Subcutaneous adipose tissue (tissue), 4 donors: ENCODE data around the gene LY6G6F. TPM values are rescaled to one million over a fixed set of nuclear protein-coding genes. Genes with fewer than 3 reads are reported as not detected.

ENCODE experiments used
- CTCF ChIP-seq: fragments of 450-650 bp; IDR thresholded peaks from one replicate; pipeline ENCODE4 v1.5.1; 2016; ENCODE audit warnings: low read depth, mild to moderate bottlenecking, control low read depth, antibody characterized with exemption, moderate library complexity
- total RNA-seq, 4 donors: library from RNA; depleted of rRNA; stranded (reverse); fragments of >200 nt; gene quantifications; one replicate each; pipeline ENCODE4 v1.1.0, GENCODE V29; 2016

The LY6G6F gene
- total RNA-seq, 4 donors from 2014 or later: not detected

- no peak for TF ChIP-seq CTCF
These were observed 11.0 kb downstream of the LY6G6F start for GRCh38 chr6:31717499-31718222.

GRCh38 chr6:31718265-31718664 lies 11.6 kb downstream of the LY6G6F start:
- TF ChIP-seq CTCF: no peak

- no peak for TF ChIP-seq CTCF
These were observed 12.3 kb downstream of the LY6G6F start for GRCh38 chr6:31719001-31719400.

GRCh38 chr6:31720196-31720770 lies 13.6 kb downstream of the LY6G6F start:
- TF ChIP-seq CTCF: no peak

- no peak for TF ChIP-seq CTCF
These were observed 14.8 kb downstream of the LY6G6F start, which contains the start of gene LY6G6C for GRCh38 chr6:31721351-31722020. TSS of gene LY6G6C (minus strand) at chr6:31721746. CDS start at chr6:31721679, 67 bp downstream.

- TF ChIP-seq CTCF: no peak
These were observed 15.5 kb downstream of the LY6G6F start for GRCh38 chr6:31722173-31722572.

- no peak for TF ChIP-seq CTCF
These were observed 16.7 kb downstream of the LY6G6F start, which contains the start of gene MPIG6B for GRCh38 chr6:31723245-31723979. TSS of gene MPIG6B (plus strand) at chr6:31723373. CDS start at chr6:31723384, 11 bp downstream.
